Neural progenitor cell (in vitro differentiated cells): ENCODE data around the gene TMEM33. TPM values are rescaled to one million over a fixed set of nuclear protein-coding genes. Genes with fewer than 3 reads are reported as not detected.

ENCODE experiments used
- DNase-seq: peaks from one replicate; pipeline ENCODE4 v3.0.0-alpha.2; 2016; ENCODE audit warnings: low spot score
- H2AFZ ChIP-seq: fragments of 200-600 bp; sonication (generic); replicated peaks from 2 replicates; pipeline ENCODE4 v1.6.1; 2016; ENCODE audit warnings: antibody characterized with exemption
- H3F3A ChIP-seq: fragments of 200-600 bp; sonication (generic); 2 replicates; pipeline ENCODE4 v1.6.1; 2016; ENCODE audit warnings: antibody characterized with exemption, low read depth
- H3K27ac ChIP-seq: fragments of 200-600 bp; sonication (generic); 2 replicates; pipeline ENCODE4 v1.5.1; 2016; ENCODE audit warnings: mild to moderate bottlenecking
- H3K27me3 ChIP-seq: fragments of 200-600 bp; sonication (generic); 2 replicates; pipeline ENCODE4 v1.6.1; 2016; ENCODE audit warnings: mild to moderate bottlenecking, moderate library complexity
- H3K36me3 ChIP-seq: fragments of 200-600 bp; sonication (generic); 2 replicates; pipeline ENCODE4 v1.5.1; 2016
- H3K4me1 ChIP-seq: fragments of 200-600 bp; sonication (generic); 2 replicates; pipeline ENCODE4 v1.6.1; 2016; ENCODE audit warnings: mixed run types
- H3K4me2 ChIP-seq: fragments of 200-600 bp; sonication (generic); 2 replicates; pipeline ENCODE4 v1.6.1; 2016
- H3K4me3 ChIP-seq: fragments of 200-600 bp; sonication (generic); 2 replicates; pipeline ENCODE4 v1.5.1; 2016
- H3K79me2 ChIP-seq: fragments of 200-600 bp; sonication (generic); 2 replicates; pipeline ENCODE4 v1.6.1; 2016; ENCODE audit warnings: low read depth
- H3K9ac ChIP-seq: fragments of 200-600 bp; sonication (generic); 2 replicates; pipeline ENCODE4 v1.6.1; 2016
- H3K9me3 ChIP-seq: fragments of 200-600 bp; sonication (generic); 2 replicates; pipeline ENCODE4 v1.5.1; 2016; ENCODE audit warnings: low read depth
- H4K20me1 ChIP-seq: fragments of 200-600 bp; sonication (generic); 2 replicates; pipeline ENCODE4 v1.6.1; 2016; ENCODE audit warnings: low read depth
- H3K27ac Mint-ChIP-seq: 3 replicates; pipeline ENCODE4 v1.8.0; 2021; ENCODE audit warnings: mixed read lengths
- H3K27me3 Mint-ChIP-seq: 2 replicates; pipeline ENCODE4 v1.8.0; 2022; ENCODE audit warnings: low read depth, mild to moderate bottlenecking, inconsistent platforms, moderate library complexity, mixed read lengths; ENCODE audit not compliant: insufficient read depth
- H3K36me3 Mint-ChIP-seq: 3 replicates; pipeline ENCODE4 v1.8.0; 2021; ENCODE audit warnings: mixed read lengths
- H3K4me1 Mint-ChIP-seq: 3 replicates; pipeline ENCODE4 v1.8.0; 2021; ENCODE audit warnings: mixed read lengths
- H3K4me3 Mint-ChIP-seq: 3 replicates; pipeline ENCODE4 v1.8.0; 2021; ENCODE audit warnings: mild to moderate bottlenecking, moderate library complexity, mixed read lengths
- H3K9me3 Mint-ChIP-seq: 3 replicates; pipeline ENCODE4 v1.8.0; 2020; ENCODE audit warnings: mixed read lengths
- EZH2 ChIP-seq: fragments of 200-600 bp; sonication (generic); IDR thresholded peaks from 2 replicates; pipeline ENCODE4 v1.6.1; 2017; ENCODE audit warnings: antibody characterized with exemption, mild to moderate bottlenecking, moderate library complexity
- EZH2phosphoT487 ChIP-seq: fragments of 200-600 bp; sonication (generic); IDR thresholded peaks from 2 replicates; pipeline ENCODE4 v1.6.1; 2017; ENCODE audit warnings: antibody characterized with exemption
- small RNA-seq: library from RNA; depleted of rRNA; stranded (forward); fragments of <200 nt; gene quantifications from one replicate; pipeline ENCODE3, GENCODE V24; 2015
- total RNA-seq: library from RNA; depleted of rRNA; stranded (reverse); fragments of >200 nt; gene quantifications from 2 replicates; pipeline ENCODE4 v1.2.3, GENCODE V29; 2015; ENCODE audit warnings: low replicate concordance
- TF ChIP-seq, protein P1 (sequence below): fragments of 200-600 bp; sonication (generic); IDR thresholded peaks from 2 replicates; pipeline ENCODE4 v1.5.1; 2017; ENCODE audit warnings: antibody characterized with exemption, mild to moderate bottlenecking

The TMEM33 gene
- total RNA-seq, 1 donor from 2014 or later = 71.9 TPM

DNA sequence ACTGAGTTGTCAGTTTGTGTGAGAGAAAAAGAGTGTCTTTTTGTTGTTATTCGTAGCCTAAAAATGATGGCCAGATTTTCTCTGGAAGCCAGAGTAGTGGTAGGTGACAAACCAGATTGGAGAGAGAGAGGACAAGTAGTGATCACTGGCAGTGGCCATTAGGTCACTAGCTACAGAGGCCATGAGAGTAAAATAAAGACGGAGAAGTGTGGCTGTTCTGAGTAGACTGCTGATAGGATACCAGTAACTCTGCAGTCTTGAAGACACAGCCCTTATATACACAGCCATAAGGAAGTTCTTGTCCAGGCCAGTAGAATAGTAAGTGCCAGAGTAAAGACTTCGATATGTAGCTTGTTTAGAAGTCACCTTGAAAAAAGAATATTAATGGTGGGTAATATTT lies 62.8 kb downstream of the TMEM33 start:
- H2AFZ ChIP-seq = no peak overlapping the region
- H3K27ac Mint-ChIP-seq = no peak overlapping the region
- H3K9me3 Mint-ChIP-seq = no peaks in the 10 kb centered on the region
- no peaks in the 10 kb centered on the region for H3K27me3 ChIP-seq
- no peaks in the 10 kb centered on the region for H3K4me1 Mint-ChIP-seq
- no peak overlapping the region for H3K9ac ChIP-seq
- no peak for TF ChIP-seq EZH2
- TF ChIP-seq EZH2phosphoT487 = no peak
- TF ChIP-seq, protein P1, sequence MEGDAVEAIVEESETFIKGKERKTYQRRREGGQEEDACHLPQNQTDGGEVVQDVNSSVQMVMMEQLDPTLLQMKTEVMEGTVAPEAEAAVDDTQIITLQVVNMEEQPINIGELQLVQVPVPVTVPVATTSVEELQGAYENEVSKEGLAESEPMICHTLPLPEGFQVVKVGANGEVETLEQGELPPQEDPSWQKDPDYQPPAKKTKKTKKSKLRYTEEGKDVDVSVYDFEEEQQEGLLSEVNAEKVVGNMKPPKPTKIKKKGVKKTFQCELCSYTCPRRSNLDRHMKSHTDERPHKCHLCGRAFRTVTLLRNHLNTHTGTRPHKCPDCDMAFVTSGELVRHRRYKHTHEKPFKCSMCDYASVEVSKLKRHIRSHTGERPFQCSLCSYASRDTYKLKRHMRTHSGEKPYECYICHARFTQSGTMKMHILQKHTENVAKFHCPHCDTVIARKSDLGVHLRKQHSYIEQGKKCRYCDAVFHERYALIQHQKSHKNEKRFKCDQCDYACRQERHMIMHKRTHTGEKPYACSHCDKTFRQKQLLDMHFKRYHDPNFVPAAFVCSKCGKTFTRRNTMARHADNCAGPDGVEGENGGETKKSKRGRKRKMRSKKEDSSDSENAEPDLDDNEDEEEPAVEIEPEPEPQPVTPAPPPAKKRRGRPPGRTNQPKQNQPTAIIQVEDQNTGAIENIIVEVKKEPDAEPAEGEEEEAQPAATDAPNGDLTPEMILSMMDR = no peak
- H3K4me2 ChIP-seq = no peak overlapping the region
- no peak overlapping the region for H3K4me3 Mint-ChIP-seq
- H3K36me3 ChIP-seq = peaks cover 6% of the 10 kb centered on the region
- no peaks in the 10 kb centered on the region for H3K9me3 ChIP-seq
- H3K4me3 ChIP-seq = no peak overlapping the region
- H3K36me3 Mint-ChIP-seq = peaks cover 3% of the 10 kb centered on the region
- H4K20me1 ChIP-seq = peaks cover 9% of the 10 kb centered on the region
- DNase-seq = no peak
- H3K27me3 Mint-ChIP-seq = peaks cover 2% of the 10 kb centered on the region
- no peaks in the 10 kb centered on the region for H3F3A ChIP-seq
- peaks cover 91% of the 10 kb centered on the region for H3K79me2 ChIP-seq
- no peak overlapping the region for H3K27ac ChIP-seq
- no peaks in the 10 kb centered on the region for H3K4me1 ChIP-seq

DNA sequence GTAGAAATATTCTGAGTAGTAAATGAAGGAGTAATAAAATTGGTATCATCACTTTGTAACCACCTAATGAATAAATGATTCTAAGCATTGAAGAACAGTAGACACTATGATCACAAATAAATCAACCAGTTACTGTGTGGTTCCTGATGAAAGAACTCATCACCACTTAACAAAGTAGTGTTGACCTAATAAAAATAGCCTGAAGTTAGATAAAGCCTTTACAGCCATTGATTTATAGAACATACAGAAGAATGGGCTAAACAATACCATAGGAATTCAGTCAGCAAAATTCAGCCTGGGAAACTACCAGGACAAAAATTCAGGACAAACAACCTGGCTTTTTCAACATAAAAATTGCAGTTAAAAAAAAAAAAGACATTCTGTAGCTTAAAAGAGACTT lies 64.1 kb downstream of the TMEM33 start:
- DNase-seq = no peak
- Mint-ChIP-seq H3K27me3 (peaks cover 2% of the 10 kb centered on the region), H3K36me3 (peaks cover 9% of the 10 kb centered on the region), H3K9me3 (no peaks in the 10 kb centered on the region), H3K4me1 (no peaks in the 10 kb centered on the region), H3K4me3 (no peak overlapping the region), H3K27ac (no peak overlapping the region)
- Histone ChIP-seq H2AFZ (no peak overlapping the region), H3K4me2 (no peak overlapping the region), H3K27ac (no peak overlapping the region), H3F3A (no peaks in the 10 kb centered on the region), H3K4me3 (no peak overlapping the region), H3K27me3 (no peaks in the 10 kb centered on the region), H3K9me3 (no peaks in the 10 kb centered on the region), H4K20me1 (peaks cover 5% of the 10 kb centered on the region), H3K36me3 (peaks cover 6% of the 10 kb centered on the region), H3K4me1 (no peaks in the 10 kb centered on the region), H3K79me2 (peaks cover 84% of the 10 kb centered on the region), H3K9ac (no peak overlapping the region)
- TF ChIP-seq, protein P1 = no peak
- TF ChIP-seq EZH2phosphoT487 (no peak), EZH2 (no peak)

DNA sequence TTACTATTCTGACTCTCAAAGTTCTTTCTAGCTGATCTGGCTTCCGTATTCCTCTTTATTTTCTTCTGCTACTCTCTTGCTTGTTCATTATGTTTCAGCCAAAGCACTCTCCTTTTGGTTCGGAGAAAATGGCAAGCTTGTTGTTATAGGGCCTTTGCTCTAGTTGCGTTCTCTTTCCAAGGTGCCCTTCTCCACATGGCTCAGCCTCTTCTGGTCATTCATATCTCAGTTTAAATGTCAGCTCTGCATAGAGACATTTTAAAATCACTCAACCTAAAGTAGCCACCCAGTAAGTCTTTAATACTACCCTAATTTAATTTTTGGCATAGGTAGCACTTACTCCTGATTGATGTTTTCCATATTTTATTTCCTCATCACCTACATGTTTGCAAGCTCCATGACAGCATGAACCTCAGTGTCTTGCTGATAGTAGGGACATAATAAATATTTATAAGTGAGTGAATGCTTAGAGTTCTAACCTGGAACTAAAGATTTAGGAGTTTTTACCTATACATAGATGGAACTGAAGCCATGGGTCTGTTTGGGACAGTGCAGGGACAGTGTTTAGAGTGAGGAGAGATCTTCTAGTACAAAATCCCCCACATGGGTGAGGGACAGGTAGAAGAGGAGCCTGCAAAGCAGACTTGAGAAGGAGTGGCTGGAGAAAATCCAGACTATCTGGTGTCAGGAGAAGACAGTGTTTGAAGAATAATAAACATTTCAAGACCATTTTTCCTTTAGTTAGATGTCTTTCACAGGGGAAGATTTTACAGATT lies 73.0 kb downstream of the TMEM33 start:
- Mint-ChIP-seq H3K36me3 (peaks cover 23% of the 10 kb centered on the region), H3K4me3 (no peak overlapping the region), H3K4me1 (no peaks in the 10 kb centered on the region), H3K27me3 (no peaks in the 10 kb centered on the region), H3K9me3 (no peaks in the 10 kb centered on the region), H3K27ac (no peak overlapping the region)
- H3K27me3 ChIP-seq = no peaks in the 10 kb centered on the region
- no peak overlapping the region for H3K9ac ChIP-seq
- no peak overlapping the region for H3K27ac ChIP-seq
- no peak overlapping the region for H3K4me3 ChIP-seq
- no peaks in the 10 kb centered on the region for H3K9me3 ChIP-seq
- H3K4me2 ChIP-seq = no peak overlapping the region
- H3F3A ChIP-seq = no peaks in the 10 kb centered on the region
- DNase-seq = no peak
- H3K79me2 ChIP-seq = peaks cover 65% of the 10 kb centered on the region
- no peaks in the 10 kb centered on the region for H3K36me3 ChIP-seq
- H4K20me1 ChIP-seq = peaks cover 20% of the 10 kb centered on the region
- H3K4me1 ChIP-seq = no peaks in the 10 kb centered on the region
- TF ChIP-seq EZH2phosphoT487 (no peak), EZH2 (no peak)
- TF ChIP-seq, protein P1 = no peak
- no peak overlapping the region for H2AFZ ChIP-seq

Small RNAs within 50 kb of the gene (small RNA-seq; reads per million reads assigned to genes)
- not detected for gene AC108210.2

Other genes with a start within 250 kb of the TMEM33 start
- not detected in 2 replicates for gene PHOX2B, start 186.7 kb upstream of the TMEM33 start, total RNA-seq
- gene DCAF4L1, start 46.3 kb downstream of the TMEM33 start, total RNA-seq = 0.06 and 0.17 TPM in 2 replicates
- 83.9 and 113 TPM in 2 replicates for gene SLC30A9, start 55.1 kb downstream of the TMEM33 start, total RNA-seq
- gene BEND4, start 217.2 kb downstream of the TMEM33 start, total RNA-seq = 9.6 and 9.7 TPM in 2 replicates